HepG2 (cell line): ENCODE results near the gene SKIDA1. TPM values are rescaled to one million over a fixed set of nuclear protein-coding genes. Genes with fewer than 3 reads are reported as not detected.

Experiments used
- ARNTL ChIP-seq: sonication (generic); formaldehyde crosslinking; IDR thresholded peaks from 2 replicates; pipeline ENCODE4 v1.4.0; 2020; ENCODE audit warnings: mild to moderate bottlenecking, missing genetic modification reagents
- ATF1 ChIP-seq: IDR thresholded peaks from 2 replicates; pipeline ENCODE4 v1.6.1; 2016; ENCODE audit warnings: mild to moderate bottlenecking, control low read depth
- ATM ChIP-seq: fragments of 450-650 bp; IDR thresholded peaks from 2 replicates; pipeline ENCODE4 v1.7.1; 2017; ENCODE audit warnings: mild to moderate bottlenecking, borderline replicate concordance
- DDIT3 ChIP-seq: sonication (generic); formaldehyde crosslinking; IDR thresholded peaks from 2 replicates; pipeline ENCODE4 v1.4.0; 2020; ENCODE audit warnings: mild to moderate bottlenecking, missing genetic modification reagents
- FOXP1 ChIP-seq, 2 experiments: fragments of 450-650 bp in 1 of 2; IDR thresholded peaks; 2 replicates each; pipeline ENCODE4 v1.6.1; 2017 to 2018; ENCODE audit warnings: antibody characterized with exemption in 1 of 2
- GTF2F1 ChIP-seq: fragments of 150-350 bp; IDR thresholded peaks from 2 replicates; pipeline ENCODE4 v1.6.1; 2014; ENCODE audit warnings: low read length
- JARID2 ChIP-seq: sonication (generic); formaldehyde crosslinking; IDR thresholded peaks from 2 replicates; pipeline ENCODE4 v1.8.1; 2023; ENCODE audit warnings: missing genetic modification reagents, inconsistent platforms; ENCODE audit not compliant: insufficient replicate concordance
- KAT2B ChIP-seq: fragments of 150-350 bp; IDR thresholded peaks from 2 replicates; pipeline ENCODE4 v1.6.1; 2014; ENCODE audit warnings: low read depth, low read length, borderline replicate concordance
- KDM5B ChIP-seq: sonication (generic); formaldehyde crosslinking; IDR thresholded peaks from 2 replicates; pipeline ENCODE4 v1.4.0; 2020; ENCODE audit warnings: missing genetic modification reagents, mild to moderate bottlenecking, borderline replicate concordance
- NR2F1 ChIP-seq, 2 experiments: fragments of 450-650 bp in 1 of 2; formaldehyde crosslinking in 1 of 2; IDR thresholded peaks; 2 replicates each; pipeline versions ENCODE4 v1.5.0 to v1.6.1; 2016 to 2020; ENCODE audit warnings: mild to moderate bottlenecking in 1 of 2, missing compliant biosample characterization in 1 of 2, missing genetic modification reagents in 1 of 2, moderate library complexity in 1 of 2
- POLR2G ChIP-seq: fragments of 200-400 bp; formaldehyde crosslinking; IDR thresholded peaks from 2 replicates; pipeline ENCODE4 v1.6.1; 2018; ENCODE audit warnings: mild to moderate bottlenecking, low read depth, low read length, moderate library complexity
- RAD21 ChIP-seq: fragments of 450-650 bp; formaldehyde crosslinking; IDR thresholded peaks from 2 replicates; pipeline ENCODE4 v1.5.0; 2020; ENCODE audit warnings: mild to moderate bottlenecking
- RFX1 ChIP-seq: fragments of 450-650 bp; IDR thresholded peaks from 2 replicates; pipeline ENCODE4 v1.6.1; 2017
- RFX5 ChIP-seq: IDR thresholded peaks from 2 replicates; pipeline ENCODE4 v1.6.1; 2011; ENCODE audit warnings: low read depth, low read length, improper control_type of control experiment
- SSRP1 ChIP-seq: IDR thresholded peaks from 2 replicates; pipeline ENCODE4 v1.6.1; 2016; ENCODE audit warnings: control low read depth
- UBTF ChIP-seq: sonication (generic); formaldehyde crosslinking; IDR thresholded peaks from 2 replicates; pipeline ENCODE4 v1.4.0; 2020; ENCODE audit warnings: mild to moderate bottlenecking, missing genetic modification reagents
- WIZ ChIP-seq: sonication (generic); formaldehyde crosslinking; IDR thresholded peaks from 2 replicates; pipeline ENCODE4 v1.5.1; 2020; ENCODE audit warnings: mild to moderate bottlenecking, missing genetic modification reagents
- ZBTB1 ChIP-seq: sonication (generic); formaldehyde crosslinking; IDR thresholded peaks from 2 replicates; pipeline ENCODE4 v1.4.0; 2020; ENCODE audit warnings: missing genetic modification reagents, borderline replicate concordance
- ZIK1 ChIP-seq: sonication (generic); formaldehyde crosslinking; IDR thresholded peaks from 2 replicates; pipeline ENCODE4 v1.5.0; 2020; ENCODE audit warnings: mild to moderate bottlenecking, low read depth, missing genetic modification reagents, borderline replicate concordance
- ZNF136 ChIP-seq: sonication (generic); formaldehyde crosslinking; IDR thresholded peaks from 2 replicates; pipeline ENCODE4 v1.8.1; 2022; ENCODE audit warnings: low read depth, mild to moderate bottlenecking, moderate library complexity, missing genetic modification reagents
- ZNF460 ChIP-seq: sonication (generic); formaldehyde crosslinking; IDR thresholded peaks from 2 replicates; pipeline ENCODE4 v1.5.1; 2020; ENCODE audit warnings: missing genetic modification reagents, mild to moderate bottlenecking, borderline replicate concordance
- ZNF510 ChIP-seq: sonication (generic); formaldehyde crosslinking; IDR thresholded peaks from 2 replicates; pipeline ENCODE4 v1.4.0; 2020; ENCODE audit warnings: low read depth, mild to moderate bottlenecking, missing genetic modification reagents
- ZSCAN20 ChIP-seq: sonication (generic); formaldehyde crosslinking; IDR thresholded peaks from 2 replicates; pipeline ENCODE4 v1.4.0; 2020; ENCODE audit warnings: missing genetic modification reagents, mild to moderate bottlenecking, borderline replicate concordance
- polyA plus RNA-seq, 8 experiments: library from polyadenylated mRNA; depleted of rRNA in 3 of 8; stranded (reverse) in 7 of 8; unstranded in 1 of 8; fragments of >200 nt; fragmentation: Illumina TruSeq in 4 of 8; extraction: Trizol in 4 of 8; gene quantifications; 2 replicates each; pipeline versions ENCODE4 v1.2.1 to v1.2.3, GENCODE V29; 2011 to 2016; ENCODE audit warnings: low read depth in 4 of 8, missing spikeins in 1 of 8, mixed read lengths in 1 of 8; ENCODE audit not compliant: insufficient read depth in 1 of 8
- total RNA-seq, 5 experiments: library from RNA; depleted of rRNA; stranded (reverse); fragments of >200 nt; fragmentation: Illumina TruSeq; extraction: Trizol; gene quantifications; 2 replicates each; pipeline ENCODE4 v1.2.3, GENCODE V29; 2016; ENCODE audit warnings: low read depth in 1 of 5
- TF ChIP-seq, protein P1 (sequence below): sonication (generic); formaldehyde crosslinking; IDR thresholded peaks from 2 replicates; pipeline ENCODE4 v1.5.1; 2020; ENCODE audit warnings: missing genetic modification reagents, mild to moderate bottlenecking, borderline replicate concordance
- TF ChIP-seq, protein P2 (sequence below): fragments of 450-650 bp; IDR thresholded peaks from 2 replicates; pipeline ENCODE4 v1.6.1; 2016

SKIDA1 gene
- total and polyA plus RNA-seq, 2 of the 13 experiments (the other 11 are each of a cell fraction or from before 2014, with no cell fraction given), result 0.73 to 1.5 TPM

DNA sequence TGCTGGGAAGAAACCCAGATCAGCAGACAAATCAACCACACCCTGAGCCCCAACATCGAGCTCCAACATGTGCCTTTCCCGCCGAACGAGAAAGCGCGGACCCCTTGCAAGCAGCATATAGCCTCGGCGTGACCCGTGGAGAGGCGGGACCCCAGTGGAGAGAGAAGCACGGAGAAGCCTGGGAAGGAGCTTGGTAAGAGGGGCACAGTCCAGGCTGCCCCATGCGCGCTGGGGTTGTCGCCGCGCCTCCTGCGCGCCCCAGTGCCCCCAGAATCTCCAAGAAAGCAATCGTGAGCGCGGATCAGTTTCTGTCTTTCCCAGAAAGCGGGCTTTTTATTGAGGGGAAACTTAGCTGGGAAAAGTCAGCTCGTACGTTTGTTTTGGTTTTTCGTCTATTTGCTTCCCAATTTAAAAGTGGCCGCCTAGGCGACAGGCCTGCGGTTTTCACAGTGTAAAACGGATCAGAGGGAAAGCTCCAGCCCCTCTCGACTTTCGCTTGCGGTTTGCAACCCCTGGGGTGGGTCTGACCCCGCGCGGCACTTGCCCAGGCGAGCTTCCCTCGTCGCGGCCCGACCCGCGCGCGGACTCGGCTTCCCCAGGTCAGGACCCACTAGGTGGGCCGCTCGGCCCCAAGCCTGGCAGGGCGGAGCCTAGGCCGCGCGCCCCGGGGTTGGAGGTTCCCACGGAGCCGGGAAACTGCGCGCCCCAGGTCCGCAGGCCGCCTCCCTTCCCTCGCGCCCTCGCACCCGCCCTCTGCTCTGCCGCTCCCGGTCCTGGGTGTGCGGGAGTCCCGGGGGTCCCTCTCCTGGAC, 31.1 kb downstream of the SKIDA1 start (continued):
- TF ChIP-seq, protein P1, sequence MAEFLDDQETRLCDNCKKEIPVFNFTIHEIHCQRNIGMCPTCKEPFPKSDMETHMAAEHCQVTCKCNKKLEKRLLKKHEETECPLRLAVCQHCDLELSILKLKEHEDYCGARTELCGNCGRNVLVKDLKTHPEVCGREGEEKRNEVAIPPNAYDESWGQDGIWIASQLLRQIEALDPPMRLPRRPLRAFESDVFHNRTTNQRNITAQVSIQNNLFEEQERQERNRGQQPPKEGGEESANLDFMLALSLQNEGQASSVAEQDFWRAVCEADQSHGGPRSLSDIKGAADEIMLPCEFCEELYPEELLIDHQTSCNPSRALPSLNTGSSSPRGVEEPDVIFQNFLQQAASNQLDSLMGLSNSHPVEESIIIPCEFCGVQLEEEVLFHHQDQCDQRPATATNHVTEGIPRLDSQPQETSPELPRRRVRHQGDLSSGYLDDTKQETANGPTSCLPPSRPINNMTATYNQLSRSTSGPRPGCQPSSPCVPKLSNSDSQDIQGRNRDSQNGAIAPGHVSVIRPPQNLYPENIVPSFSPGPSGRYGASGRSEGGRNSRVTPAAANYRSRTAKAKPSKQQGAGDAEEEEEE (CRISPR knock-in tag), result no peak
- TF ChIP-seq ZIK1 (CRISPR knock-in tag) (peak; percentile 77; the same call in 1 of the 2 replicates), JARID2 (CRISPR knock-in tag) (no peak), WIZ (CRISPR knock-in tag) (no peak), KDM5B (CRISPR knock-in tag) (peak; percentile 76), DDIT3 (CRISPR knock-in tag) (no peak), UBTF (CRISPR knock-in tag) (peak; percentile 93; the same call in 1 of the 2 replicates), ATF1 (CRISPR knock-in tag) (no peak), ZNF510 (CRISPR knock-in tag) (no peak), RFX1 (no peak), RFX5 (no peak), ZBTB1 (CRISPR knock-in tag) (no peak), RAD21 (CRISPR knock-in tag) (peak; percentile 75), ZNF460 (CRISPR knock-in tag) (no peak; the same call in 1 of the 2 replicates), GTF2F1 (no peak), ATM (no peak), SSRP1 (0 out of 2 replicates have a peak, but pooled peaks have one; percentile 22), FOXP1 (IDR thresholded peaks at IDR 0.05) (no peak), FOXP1 (CRISPR knock-in tag; IDR thresholded peaks at IDR 0.05) (no peak), NR2F1 (CRISPR knock-in tag; IDR thresholded peaks at IDR 0.05) (peak in 1 of 2 experiments; percentile 44; a peak in 1 of 4 replicates), KAT2B (no peak), POLR2G (no peak), ARNTL (CRISPR knock-in tag) (no peak), ZNF136 (CRISPR knock-in tag) (no peak), ZSCAN20 (CRISPR knock-in tag) (no peak)
- TF ChIP-seq, protein P2, sequence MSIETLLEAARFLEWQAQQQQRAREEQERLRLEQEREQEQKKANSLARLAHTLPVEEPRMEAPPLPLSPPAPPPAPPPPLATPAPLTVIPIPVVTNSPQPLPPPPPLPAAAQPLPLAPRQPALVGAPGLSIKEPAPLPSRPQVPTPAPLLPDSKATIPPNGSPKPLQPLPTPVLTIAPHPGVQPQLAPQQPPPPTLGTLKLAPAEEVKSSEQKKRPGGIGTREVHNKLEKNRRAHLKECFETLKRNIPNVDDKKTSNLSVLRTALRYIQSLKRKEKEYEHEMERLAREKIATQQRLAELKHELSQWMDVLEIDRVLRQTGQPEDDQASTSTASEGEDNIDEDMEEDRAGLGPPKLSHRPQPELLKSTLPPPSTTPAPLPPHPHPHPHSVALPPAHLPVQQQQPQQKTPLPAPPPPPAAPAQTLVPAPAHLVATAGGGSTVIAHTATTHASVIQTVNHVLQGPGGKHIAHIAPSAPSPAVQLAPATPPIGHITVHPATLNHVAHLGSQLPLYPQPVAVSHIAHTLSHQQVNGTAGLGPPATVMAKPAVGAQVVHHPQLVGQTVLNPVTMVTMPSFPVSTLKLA, result no peak
